Endodermal cell (in vitro differentiated cells): ENCODE results near the gene MAPK9. TPM values are rescaled to one million over a fixed set of nuclear protein-coding genes. Genes with fewer than 3 reads are reported as not detected.

ENCODE experiments used
- DNase-seq: peaks from one replicate; pipeline ENCODE4 v3.0.0-alpha.2; 2017
- H3K27ac ChIP-seq: 2 replicates; pipeline ENCODE4 v1.5.1; 2013; ENCODE audit warnings: mild to moderate bottlenecking, low read depth, low read length, moderate library complexity
- H3K27me3 ChIP-seq: 2 replicates; pipeline ENCODE4 v1.6.1; 2013; ENCODE audit warnings: mild to moderate bottlenecking, low read length, moderate library complexity; ENCODE audit not compliant: insufficient read depth, control insufficient read depth, poor library complexity, severe bottlenecking
- H3K36me3 ChIP-seq: 2 replicates; pipeline ENCODE4 v1.7.0; 2013; ENCODE audit warnings: mild to moderate bottlenecking, low read length, moderate library complexity; ENCODE audit not compliant: control insufficient read depth, insufficient read depth
- H3K4me1 ChIP-seq: one replicate; pipeline ENCODE4 v1.7.0; 2013; ENCODE audit warnings: low read length; ENCODE audit not compliant: control insufficient read depth, insufficient read depth
- H3K4me3 ChIP-seq: 2 replicates; pipeline ENCODE4 v1.5.1; 2013; ENCODE audit warnings: mild to moderate bottlenecking, low read length, moderate library complexity
- H3K9ac ChIP-seq: 2 replicates; pipeline ENCODE4 v1.6.1; 2013; ENCODE audit warnings: mild to moderate bottlenecking, low read length, moderate library complexity; ENCODE audit not compliant: poor library complexity, severe bottlenecking; ENCODE audit errors: extremely low read depth
- H3K9me3 ChIP-seq: 2 replicates; pipeline ENCODE4 v1.6.1; 2013; ENCODE audit warnings: mild to moderate bottlenecking, low read length, moderate library complexity; ENCODE audit not compliant: control insufficient read depth
- H3K27ac Mint-ChIP-seq: 2 replicates; pipeline ENCODE4 v1.8.0; 2020; ENCODE audit warnings: mixed read lengths
- H3K27me3 Mint-ChIP-seq: 2 replicates; pipeline ENCODE4 v1.8.0; 2021; ENCODE audit warnings: mild to moderate bottlenecking, mixed read lengths; ENCODE audit not compliant: insufficient read depth
- H3K36me3 Mint-ChIP-seq: 2 replicates; pipeline ENCODE4 v1.8.0; 2020; ENCODE audit warnings: low read depth, mixed read lengths
- H3K4me1 Mint-ChIP-seq: 2 replicates; pipeline ENCODE4 v1.8.0; 2020; ENCODE audit warnings: mixed read lengths
- H3K4me3 Mint-ChIP-seq: 2 replicates; pipeline ENCODE4 v1.8.0; 2020; ENCODE audit warnings: mild to moderate bottlenecking, moderate library complexity, mixed read lengths
- H3K9me3 Mint-ChIP-seq: 2 replicates; pipeline ENCODE4 v1.8.0; 2020; ENCODE audit warnings: mild to moderate bottlenecking, mixed read lengths
- WGBS, 2 experiments: methylation state at CpG; one replicate each; pipeline versions ENCODE4 v1.1.5 to v1.1.7; 2013; ENCODE audit warnings: missing lambda C conversion rate in 2 of 2, mixed read lengths in 1 of 2; ENCODE audit not compliant: insufficient coverage in 1 of 2, insufficient read length in 1 of 2; 5-methylcytosine and 5-hydroxymethylcytosine counted together
- total RNA-seq, 2 donors: library from RNA; stranded (reverse); fragmentation: NEBNext Ultra II Directional in 1 of 2; extraction: Animal tissue kit (Norgen Biotek cat#: 25700) in 1 of 2; gene quantifications; 2 replicates in 1 of 2; 3 replicates in 1 of 2; pipeline ENCODE4 v1.2.1, GENCODE V29; 2021
- TF ChIP-seq, protein P1 (sequence below): fragments of 200-600 bp; sonication (generic); conservative IDR thresholded peaks from 2 replicates; pipeline ENCODE4 v1.5.0; 2021; ENCODE audit warnings: antibody characterized with exemption, mild to moderate bottlenecking

Gene MAPK9
- total RNA-seq, 2 donors from 2014 or later: 45.6 to 51.8 TPM

DNA sequence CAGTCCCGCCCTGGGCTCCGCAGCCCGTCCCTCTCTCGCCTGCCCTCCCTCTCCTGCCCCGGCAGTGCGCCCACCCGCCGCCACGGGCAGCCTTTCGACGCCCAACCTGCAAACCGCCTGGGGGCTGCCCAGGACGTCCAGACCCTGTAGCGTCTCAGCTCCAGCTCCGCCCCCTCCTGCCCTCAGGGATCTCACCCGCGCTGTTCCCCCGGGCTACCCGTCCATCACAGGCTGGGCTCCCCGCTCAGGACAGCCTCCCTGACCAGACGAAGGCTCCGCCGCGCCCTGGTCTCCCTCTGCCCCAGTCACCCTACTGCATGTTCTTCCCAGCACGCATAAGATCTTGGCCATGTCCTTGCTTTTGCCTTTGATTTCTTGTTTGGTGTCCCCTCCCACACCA, 84.3 kb downstream of the MAPK9 start:
- H3K4me1 ChIP-seq: no peaks in the 10 kb centered on the region
- TF ChIP-seq, protein P1, sequence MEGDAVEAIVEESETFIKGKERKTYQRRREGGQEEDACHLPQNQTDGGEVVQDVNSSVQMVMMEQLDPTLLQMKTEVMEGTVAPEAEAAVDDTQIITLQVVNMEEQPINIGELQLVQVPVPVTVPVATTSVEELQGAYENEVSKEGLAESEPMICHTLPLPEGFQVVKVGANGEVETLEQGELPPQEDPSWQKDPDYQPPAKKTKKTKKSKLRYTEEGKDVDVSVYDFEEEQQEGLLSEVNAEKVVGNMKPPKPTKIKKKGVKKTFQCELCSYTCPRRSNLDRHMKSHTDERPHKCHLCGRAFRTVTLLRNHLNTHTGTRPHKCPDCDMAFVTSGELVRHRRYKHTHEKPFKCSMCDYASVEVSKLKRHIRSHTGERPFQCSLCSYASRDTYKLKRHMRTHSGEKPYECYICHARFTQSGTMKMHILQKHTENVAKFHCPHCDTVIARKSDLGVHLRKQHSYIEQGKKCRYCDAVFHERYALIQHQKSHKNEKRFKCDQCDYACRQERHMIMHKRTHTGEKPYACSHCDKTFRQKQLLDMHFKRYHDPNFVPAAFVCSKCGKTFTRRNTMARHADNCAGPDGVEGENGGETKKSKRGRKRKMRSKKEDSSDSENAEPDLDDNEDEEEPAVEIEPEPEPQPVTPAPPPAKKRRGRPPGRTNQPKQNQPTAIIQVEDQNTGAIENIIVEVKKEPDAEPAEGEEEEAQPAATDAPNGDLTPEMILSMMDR: no peak
- H3K9ac ChIP-seq: no peak overlapping the region
- H3K4me1 Mint-ChIP-seq: peaks cover 9% of the 10 kb centered on the region
- WGBS, 2 experiments: 85 to 96% methylated on average over 7 to 25 of the region's 25 CpGs
- H3K36me3 ChIP-seq: no peaks in the 10 kb centered on the region
- no peaks in the 10 kb centered on the region for H3K36me3 Mint-ChIP-seq
- no peak overlapping the region for H3K27ac Mint-ChIP-seq
- no peaks in the 10 kb centered on the region for H3K9me3 Mint-ChIP-seq
- no peaks in the 10 kb centered on the region for H3K9me3 ChIP-seq
- H3K27ac ChIP-seq: no peak overlapping the region
- peaks cover 9% of the 10 kb centered on the region for H3K27me3 ChIP-seq
- peak; percentile 71 for DNase-seq
- H3K27me3 Mint-ChIP-seq: peaks cover 42% of the 10 kb centered on the region
- peak overlapping the region; percentile 45 for H3K4me3 Mint-ChIP-seq
- no peak overlapping the region for H3K4me3 ChIP-seq

DNA sequence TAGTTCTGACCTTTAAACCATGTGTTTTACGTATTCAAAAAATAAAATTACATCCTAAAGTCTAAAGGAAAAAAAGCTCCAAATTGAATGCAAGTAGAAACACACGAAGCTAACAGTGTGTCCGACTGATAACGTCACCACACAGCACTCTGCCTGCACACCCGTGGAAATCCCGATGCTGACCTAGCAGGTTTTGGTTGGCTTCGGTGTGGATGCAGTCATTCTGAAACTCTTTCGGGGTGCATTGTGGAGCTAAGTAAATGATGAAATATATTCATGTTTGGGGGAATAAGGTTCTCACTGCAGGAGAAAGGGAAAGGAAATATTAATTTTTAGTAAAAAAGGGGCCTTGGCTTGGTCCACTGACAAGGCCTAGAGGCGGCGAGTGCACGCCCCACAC, 84.9 kb downstream of the MAPK9 start:
- Histone ChIP-seq H3K27me3 (peaks cover 9% of the 10 kb centered on the region), H3K36me3 (no peaks in the 10 kb centered on the region), H3K9ac (no peak overlapping the region), H3K4me3 (no peak overlapping the region), H3K9me3 (no peaks in the 10 kb centered on the region), H3K27ac (no peak overlapping the region), H3K4me1 (no peaks in the 10 kb centered on the region)
- 89 to 92% methylated on average over 8 to 11 of the region's 11 CpGs for WGBS, 2 experiments
- Mint-ChIP-seq H3K27me3 (peaks cover 40% of the 10 kb centered on the region), H3K4me1 (peaks cover 9% of the 10 kb centered on the region), H3K36me3 (no peaks in the 10 kb centered on the region), H3K9me3 (no peaks in the 10 kb centered on the region), H3K27ac (no peak overlapping the region), H3K4me3 (no peak overlapping the region)
- TF ChIP-seq, protein P1: no peak
- DNase-seq: no peak

DNA sequence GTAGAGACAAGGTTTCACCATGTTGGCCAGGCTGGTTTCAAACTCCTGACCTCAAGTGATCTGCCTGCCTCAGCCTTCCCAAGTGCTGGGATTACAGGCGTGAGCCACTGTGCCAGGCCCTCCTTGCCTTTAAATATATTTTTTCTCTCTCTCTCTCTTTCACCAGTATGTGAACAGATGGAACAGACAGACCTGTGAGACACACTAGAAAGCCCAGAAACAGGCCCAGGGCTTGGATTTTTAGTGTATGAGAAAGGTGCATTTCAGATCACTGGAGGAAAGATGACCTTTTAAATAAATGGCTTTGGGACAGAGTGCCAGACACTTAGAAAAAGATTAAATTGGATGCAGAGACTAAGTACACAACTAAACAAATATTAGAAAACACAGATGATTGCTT, 86.0 kb downstream of the MAPK9 start:
- peaks cover 9% of the 10 kb centered on the region for H3K27me3 ChIP-seq
- no peak for DNase-seq
- 72% methylated on average over 1 of the region's 1 CpG; no CpG with 5 or more reads in 1 of the 2 experiments for WGBS, 2 experiments

More for the DNA sequence above, 86.0 kb downstream of the MAPK9 start:
- H3K36me3 Mint-ChIP-seq: no peaks in the 10 kb centered on the region
- TF ChIP-seq, protein P1: no peak
- no peak overlapping the region for H3K27ac ChIP-seq
- no peaks in the 10 kb centered on the region for H3K9me3 ChIP-seq
- H3K27ac Mint-ChIP-seq: no peak overlapping the region
- no peak overlapping the region for H3K4me3 ChIP-seq
- H3K27me3 Mint-ChIP-seq: peaks cover 35% of the 10 kb centered on the region
- H3K36me3 ChIP-seq: no peaks in the 10 kb centered on the region
- no peaks in the 10 kb centered on the region for H3K9me3 Mint-ChIP-seq
- no peak overlapping the region for H3K4me3 Mint-ChIP-seq
- H3K9ac ChIP-seq: no peak overlapping the region
- H3K4me1 Mint-ChIP-seq: peaks cover 9% of the 10 kb centered on the region
- H3K4me1 ChIP-seq: no peaks in the 10 kb centered on the region
